DOHH2 (cell line): ENCODE measurements around the gene ASRGL1.

Experiments used
- H3F3A ChIP-seq: fragments of 200-600 bp; sonication (generic), shearing (Covaris generic); 2 replicates; pipeline ENCODE4 v1.6.0; 2016; ENCODE audit warnings: antibody characterized with exemption, mild to moderate bottlenecking; ENCODE audit not compliant: control insufficient read depth, insufficient read depth
- H3K27ac ChIP-seq: fragments of 200-600 bp; sonication (generic); 2 replicates; pipeline ENCODE4 v1.5.1; 2014; ENCODE audit warnings: low read depth, mild to moderate bottlenecking, low read length, moderate library complexity
- H3K27me3 ChIP-seq: fragments of 200-600 bp; sonication (generic); 2 replicates; pipeline ENCODE4 v1.6.1; 2014; ENCODE audit warnings: mild to moderate bottlenecking, low read length, mixed read lengths; ENCODE audit not compliant: control insufficient read depth
- H3K36me3 ChIP-seq: fragments of 200-600 bp; sonication (generic); 2 replicates; pipeline ENCODE4 v1.6.1; 2014; ENCODE audit warnings: mild to moderate bottlenecking, low read length, moderate library complexity, mixed read lengths; ENCODE audit not compliant: control insufficient read depth
- H3K4me1 ChIP-seq: fragments of 200-600 bp; sonication (generic); 2 replicates; pipeline ENCODE4 v1.6.1; 2014; ENCODE audit warnings: mild to moderate bottlenecking, low read length, mixed read lengths; ENCODE audit not compliant: control insufficient read depth
- H3K4me2 ChIP-seq: fragments of 200-600 bp; sonication (generic); 2 replicates; pipeline ENCODE4 v1.6.0; 2014; ENCODE audit warnings: mild to moderate bottlenecking, low read length, moderate library complexity
- H3K4me3 ChIP-seq: fragments of 200-600 bp; sonication (generic); 2 replicates; pipeline ENCODE4 v1.5.1; 2014; ENCODE audit warnings: mild to moderate bottlenecking, low read length, mixed read lengths
- H3K79me2 ChIP-seq: fragments of 200-600 bp; sonication (generic); 2 replicates; pipeline ENCODE4 v1.6.1; 2014; ENCODE audit warnings: mild to moderate bottlenecking, low read length, mixed read lengths; ENCODE audit not compliant: control insufficient read depth
- H3K9me2 ChIP-seq: fragments of 200-600 bp; sonication (generic); replicated peaks from 2 replicates; pipeline ENCODE4 v1.6.1; 2014; ENCODE audit warnings: mild to moderate bottlenecking, low read length, mixed read lengths; ENCODE audit not compliant: control insufficient read depth
- H3K9me3 ChIP-seq: fragments of 200-600 bp; sonication (generic); 2 replicates; pipeline ENCODE4 v1.6.1; 2014; ENCODE audit warnings: antibody characterized with exemption, low read length, mixed read lengths; ENCODE audit not compliant: control insufficient read depth, insufficient read depth
- H4K20me1 ChIP-seq: fragments of 200-600 bp; sonication (generic); 2 replicates; pipeline ENCODE4 v1.6.0; 2014; ENCODE audit warnings: low read depth, mild to moderate bottlenecking, antibody characterized with exemption, low read length, moderate library complexity; ENCODE audit not compliant: control insufficient read depth, insufficient read depth
- EZH2phosphoT487 ChIP-seq: fragments of 200-600 bp; sonication (generic); IDR thresholded peaks from 2 replicates; pipeline ENCODE4 v1.6.1; 2017; ENCODE audit warnings: borderline replicate concordance, mild to moderate bottlenecking, antibody characterized with exemption, low read length, moderate library complexity, mixed read lengths
- TF ChIP-seq, protein P1 (sequence below): fragments of 200-600 bp; sonication (generic); IDR thresholded peaks from one replicate; pipeline ENCODE4 v1.5.1; 2014; ENCODE audit warnings: antibody characterized with exemption, mild to moderate bottlenecking, low read depth, low read length; ENCODE audit not compliant: poor library complexity, severe bottlenecking

Gene ASRGL1

DNA sequence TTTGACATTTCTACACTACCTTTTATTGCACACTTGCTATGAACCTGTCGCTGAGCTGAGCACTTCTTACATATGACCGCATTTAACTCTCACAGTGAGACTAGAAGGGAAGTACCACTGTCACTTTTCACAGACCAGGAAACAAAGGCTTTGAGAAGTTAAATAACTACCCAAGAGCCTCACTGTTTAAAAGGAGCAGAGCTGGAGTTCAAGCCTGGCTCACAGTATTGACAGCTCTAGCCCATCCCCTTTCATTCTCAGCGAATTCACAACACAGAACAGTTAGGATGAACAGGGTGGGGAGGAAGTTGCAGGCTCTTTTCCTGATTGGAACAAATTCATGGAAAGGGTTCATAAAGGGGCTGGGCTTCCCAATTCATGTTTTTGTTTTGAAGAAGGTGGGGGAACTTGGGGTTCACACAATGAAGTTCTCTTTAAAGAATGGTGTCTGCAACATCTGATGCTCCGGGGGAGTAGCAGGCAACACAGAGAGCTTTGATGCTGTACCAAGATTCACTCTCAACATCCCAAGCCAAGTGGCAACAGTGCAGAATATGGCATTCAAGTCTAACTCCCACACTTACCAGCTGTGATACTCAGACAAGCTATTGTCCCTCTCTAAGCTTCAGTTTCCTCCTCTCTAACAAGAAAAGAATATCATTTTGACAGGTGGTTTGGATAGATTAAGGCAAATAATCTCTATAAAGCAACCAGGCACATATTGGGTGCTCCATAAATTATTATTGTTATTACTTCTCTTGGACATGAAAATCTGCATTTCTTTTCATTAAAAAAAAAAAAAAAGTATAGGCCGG lies 98.8 kb downstream of the ASRGL1 start:
- Histone ChIP-seq H3K27me3 (peaks cover 10% of the 10 kb centered on the region), H4K20me1 (no peaks in the 10 kb centered on the region), H3K27ac (no peak overlapping the region), H3K4me1 (no peaks in the 10 kb centered on the region), H3K79me2 (no peaks in the 10 kb centered on the region), H3K4me2 (no peak overlapping the region), H3F3A (no peaks in the 10 kb centered on the region), H3K4me3 (no peak overlapping the region), H3K9me3 (no peaks in the 10 kb centered on the region), H3K36me3 (no peaks in the 10 kb centered on the region), H3K9me2 (no peaks in the 10 kb centered on the region)
- TF ChIP-seq, protein P1, sequence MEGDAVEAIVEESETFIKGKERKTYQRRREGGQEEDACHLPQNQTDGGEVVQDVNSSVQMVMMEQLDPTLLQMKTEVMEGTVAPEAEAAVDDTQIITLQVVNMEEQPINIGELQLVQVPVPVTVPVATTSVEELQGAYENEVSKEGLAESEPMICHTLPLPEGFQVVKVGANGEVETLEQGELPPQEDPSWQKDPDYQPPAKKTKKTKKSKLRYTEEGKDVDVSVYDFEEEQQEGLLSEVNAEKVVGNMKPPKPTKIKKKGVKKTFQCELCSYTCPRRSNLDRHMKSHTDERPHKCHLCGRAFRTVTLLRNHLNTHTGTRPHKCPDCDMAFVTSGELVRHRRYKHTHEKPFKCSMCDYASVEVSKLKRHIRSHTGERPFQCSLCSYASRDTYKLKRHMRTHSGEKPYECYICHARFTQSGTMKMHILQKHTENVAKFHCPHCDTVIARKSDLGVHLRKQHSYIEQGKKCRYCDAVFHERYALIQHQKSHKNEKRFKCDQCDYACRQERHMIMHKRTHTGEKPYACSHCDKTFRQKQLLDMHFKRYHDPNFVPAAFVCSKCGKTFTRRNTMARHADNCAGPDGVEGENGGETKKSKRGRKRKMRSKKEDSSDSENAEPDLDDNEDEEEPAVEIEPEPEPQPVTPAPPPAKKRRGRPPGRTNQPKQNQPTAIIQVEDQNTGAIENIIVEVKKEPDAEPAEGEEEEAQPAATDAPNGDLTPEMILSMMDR = no peak
- TF ChIP-seq EZH2phosphoT487 = no peak

DNA sequence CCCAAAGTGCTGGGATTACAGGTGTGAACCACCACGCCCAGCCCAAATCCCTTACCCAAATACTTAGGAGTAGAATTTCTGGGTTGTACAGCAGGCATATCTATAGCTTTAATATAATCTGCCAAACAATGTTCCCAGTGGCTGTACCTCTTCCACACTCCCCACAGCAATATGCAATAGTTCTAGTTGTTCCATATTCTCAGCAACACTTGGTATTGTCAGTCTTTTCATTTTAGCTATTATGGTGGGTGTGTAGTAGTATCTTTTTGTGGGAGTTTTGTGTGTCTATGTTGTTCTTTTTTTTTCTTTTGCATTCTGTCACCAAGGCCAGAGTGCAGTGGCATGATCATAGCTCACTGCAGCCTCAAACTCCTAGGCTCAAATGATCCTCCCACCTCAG lies 100.4 kb downstream of the ASRGL1 start:
- Histone ChIP-seq H3K4me2 (no peak overlapping the region), H3K9me3 (no peaks in the 10 kb centered on the region), H3F3A (no peaks in the 10 kb centered on the region), H4K20me1 (no peaks in the 10 kb centered on the region), H3K27ac (no peak overlapping the region), H3K36me3 (no peaks in the 10 kb centered on the region), H3K79me2 (no peaks in the 10 kb centered on the region), H3K27me3 (peaks cover 9% of the 10 kb centered on the region), H3K4me3 (no peak overlapping the region), H3K4me1 (no peaks in the 10 kb centered on the region), H3K9me2 (no peaks in the 10 kb centered on the region)
- TF ChIP-seq, protein P1 = no peak
- TF ChIP-seq EZH2phosphoT487 = no peak

DNA sequence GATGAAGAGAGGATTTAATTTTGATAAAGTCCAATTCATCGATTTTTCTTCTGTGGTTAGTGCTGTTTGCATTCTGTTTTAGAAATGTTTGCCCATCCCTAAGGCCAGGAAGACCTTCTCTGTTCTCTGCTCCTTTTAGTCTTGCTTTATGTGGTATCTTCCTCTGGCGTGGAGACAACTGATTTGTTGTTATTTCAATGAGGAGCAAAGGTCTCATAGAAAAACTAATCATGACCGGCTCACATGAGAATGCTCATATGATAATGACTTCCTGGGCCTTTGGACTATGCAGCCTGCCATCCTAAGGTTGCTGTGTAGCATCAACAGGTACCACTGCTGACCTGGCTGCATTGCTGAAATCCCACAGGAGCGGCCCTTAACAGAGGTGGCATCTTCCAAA lies 101.4 kb downstream of the ASRGL1 start:
- Histone ChIP-seq H3K79me2 (no peaks in the 10 kb centered on the region), H3K9me2 (no peaks in the 10 kb centered on the region), H3K27me3 (peaks cover 7% of the 10 kb centered on the region), H3K36me3 (no peaks in the 10 kb centered on the region), H3K4me2 (no peak overlapping the region), H4K20me1 (no peaks in the 10 kb centered on the region), H3K27ac (no peak overlapping the region), H3K4me3 (no peak overlapping the region), H3F3A (no peaks in the 10 kb centered on the region), H3K4me1 (no peaks in the 10 kb centered on the region), H3K9me3 (no peaks in the 10 kb centered on the region)
- TF ChIP-seq, protein P1 = no peak
- TF ChIP-seq EZH2phosphoT487 = no peak
